H9 (cell line): Measurements from ENCODE around the gene PPP4R3B. TPM values are rescaled to one million over a fixed set of nuclear protein-coding genes. Genes with fewer than 3 reads are reported as not detected.

Source experiments
- DNase-seq: peaks from one replicate; pipeline ENCODE4 v3.0.0-alpha.2; 2017
- H2AFZ ChIP-seq: one replicate; pipeline ENCODE4 v1.6.1; 2013; ENCODE audit warnings: mild to moderate bottlenecking, low read length, control low read depth, moderate library complexity
- H2AK5ac ChIP-seq: 2 replicates; pipeline ENCODE4 v1.6.1; 2013; ENCODE audit warnings: low read length, control low read depth, mixed read lengths; ENCODE audit not compliant: insufficient read length
- H2BK120ac ChIP-seq: one replicate; pipeline ENCODE4 v1.6.1; 2013; ENCODE audit warnings: low read depth, mild to moderate bottlenecking, low read length, control low read depth, inconsistent platforms; ENCODE audit not compliant: poor library complexity, severe bottlenecking
- H2BK12ac ChIP-seq: 2 replicates; pipeline ENCODE4 v1.6.1; 2013; ENCODE audit warnings: low read length, control low read depth, mixed read lengths, low read depth; ENCODE audit not compliant: insufficient read length
- H2BK15ac ChIP-seq: 2 replicates; pipeline ENCODE4 v1.6.1; 2013; ENCODE audit warnings: low read depth, low read length, control low read depth
- H2BK20ac ChIP-seq: one replicate; pipeline ENCODE4 v1.6.1; 2013; ENCODE audit warnings: low read depth, mild to moderate bottlenecking, low read length, control low read depth, inconsistent platforms; ENCODE audit not compliant: poor library complexity, severe bottlenecking
- H2BK5ac ChIP-seq: 2 replicates; pipeline ENCODE4 v1.6.1; 2013; ENCODE audit warnings: low read length, control low read depth, mixed read lengths; ENCODE audit not compliant: insufficient read length
- H3K14ac ChIP-seq: 2 replicates; pipeline ENCODE4 v1.6.1; 2013; ENCODE audit warnings: low read length, control low read depth; ENCODE audit not compliant: insufficient read depth
- H3K18ac ChIP-seq: 2 replicates; pipeline ENCODE4 v1.6.1; 2013; ENCODE audit warnings: low read depth, mild to moderate bottlenecking, mixed read lengths, low read length, control low read depth; ENCODE audit not compliant: insufficient read length
- H3K23ac ChIP-seq: 2 replicates; pipeline ENCODE4 v1.6.1; 2013; ENCODE audit warnings: low read length, control low read depth, mixed read lengths, low read depth; ENCODE audit not compliant: insufficient read length
- H3K23me2 ChIP-seq: 2 replicates; pipeline ENCODE4 v1.6.1; 2013; ENCODE audit warnings: low read depth, mild to moderate bottlenecking, mixed read lengths, low read length, control low read depth; ENCODE audit not compliant: insufficient read length, poor library complexity, severe bottlenecking
- H3K27ac ChIP-seq: 2 replicates; pipeline ENCODE4 v1.5.1; 2013; ENCODE audit warnings: low read length, control low read depth, mixed read lengths, low read depth; ENCODE audit not compliant: insufficient read length
- H3K27me3 ChIP-seq: 2 replicates; pipeline ENCODE4 v1.6.1; 2013; ENCODE audit warnings: low read length, control low read depth, inconsistent platforms; ENCODE audit not compliant: insufficient read depth
- H3K4ac ChIP-seq: 2 replicates; pipeline ENCODE4 v1.6.1; 2013; ENCODE audit warnings: low read depth, mild to moderate bottlenecking, control low read depth, inconsistent platforms, low read length, moderate library complexity
- H3K4me1 ChIP-seq: 2 replicates; pipeline ENCODE4 v1.6.1; 2013; ENCODE audit warnings: low read length, control low read depth, inconsistent platforms; ENCODE audit not compliant: insufficient read depth
- H3K4me2 ChIP-seq: 2 replicates; pipeline ENCODE4 v1.6.1; 2013; ENCODE audit warnings: low read length, control low read depth, mixed read lengths; ENCODE audit not compliant: insufficient read length, insufficient read depth
- H3K56ac ChIP-seq: 2 replicates; pipeline ENCODE4 v1.6.1; 2013; ENCODE audit warnings: low read depth, mild to moderate bottlenecking, mixed read lengths, low read length, control low read depth; ENCODE audit not compliant: insufficient read length
- H3K79me1 ChIP-seq: 2 replicates; pipeline ENCODE4 v1.6.1; 2013; ENCODE audit warnings: low read depth, mild to moderate bottlenecking, moderate library complexity, low read length, control low read depth, inconsistent platforms; ENCODE audit not compliant: insufficient read depth, poor library complexity, severe bottlenecking
- H3K79me2 ChIP-seq: 2 replicates; pipeline ENCODE4 v1.6.1; 2013; ENCODE audit warnings: low read length, control low read depth, inconsistent platforms; ENCODE audit not compliant: insufficient read depth
- H3K9ac ChIP-seq: 2 replicates; pipeline ENCODE4 v1.6.1; 2013; ENCODE audit warnings: low read length, control low read depth, mixed read lengths; ENCODE audit not compliant: insufficient read length; ENCODE audit errors: extremely low read depth
- H3K9me3 ChIP-seq: one replicate; pipeline ENCODE4 v1.6.1; 2013; ENCODE audit warnings: low read depth, low read length, inconsistent platforms; ENCODE audit not compliant: control insufficient read depth
- H3T11ph ChIP-seq: one replicate; pipeline ENCODE4 v1.6.1; 2013; ENCODE audit warnings: mild to moderate bottlenecking, low read length, control low read depth, inconsistent platforms
- H4K20me1 ChIP-seq: one replicate; pipeline ENCODE4 v1.6.1; 2013; ENCODE audit not compliant: control insufficient read depth, insufficient read length, insufficient read depth
- H4K5ac ChIP-seq: 2 replicates; pipeline ENCODE4 v1.6.1; 2013; ENCODE audit warnings: low read depth, mild to moderate bottlenecking, mixed read lengths, low read length, control low read depth; ENCODE audit not compliant: insufficient read length
- H4K8ac ChIP-seq: replicated peaks from 2 replicates; pipeline ENCODE4 v1.6.1; 2013; ENCODE audit warnings: low read length, control low read depth, mixed read lengths, low read depth; ENCODE audit not compliant: insufficient read length
- H4K91ac ChIP-seq: 2 replicates; pipeline ENCODE4 v1.6.1; 2013; ENCODE audit warnings: low read depth, mild to moderate bottlenecking, moderate library complexity, mixed read lengths, low read length, control low read depth; ENCODE audit not compliant: insufficient read length
- H3K27ac Mint-ChIP-seq, 3 experiments: 2 replicates in 2 of 3; 3 replicates in 1 of 3; pipeline ENCODE4 v1.8.0; 2020 to 2021; ENCODE audit warnings: mixed read lengths in 3 of 3, mild to moderate bottlenecking in 1 of 3, moderate library complexity in 1 of 3
- H3K27me3 Mint-ChIP-seq: 2 replicates; pipeline ENCODE4 v1.8.0; 2021; ENCODE audit warnings: low read depth, mild to moderate bottlenecking, moderate library complexity, mixed read lengths
- H3K36me3 Mint-ChIP-seq, 3 experiments: 2 replicates in 2 of 3; 3 replicates in 1 of 3; pipeline ENCODE4 v1.8.0; 2020 to 2021; ENCODE audit warnings: low read depth in 3 of 3, mixed read lengths in 3 of 3; ENCODE audit not compliant: insufficient read depth in 1 of 3
- H3K4me1 Mint-ChIP-seq, 2 experiments: 2 replicates each; pipeline ENCODE4 v1.8.0; 2020; ENCODE audit warnings: mixed read lengths in 2 of 2
- H3K4me3 Mint-ChIP-seq, 2 experiments: 2 replicates in 1 of 2; 3 replicates in 1 of 2; pipeline ENCODE4 v1.8.0; 2020 to 2021; ENCODE audit warnings: mild to moderate bottlenecking in 2 of 2, mixed read lengths in 2 of 2, moderate library complexity in 1 of 2
- H3K9me3 Mint-ChIP-seq, 2 experiments: 2 replicates in 1 of 2; 3 replicates in 1 of 2; pipeline ENCODE4 v1.8.0; 2020; ENCODE audit warnings: mild to moderate bottlenecking in 2 of 2, mixed read lengths in 2 of 2, moderate library complexity in 1 of 2
- WGBS: extraction: QIAGEN DNeasy Blood & Tissue Kit; methylation state at CpG from one replicate; pipeline ENCODE4 v1.1.7; 2013; ENCODE audit warnings: missing lambda C conversion rate, low lambda C conversion rate, mixed read lengths; ENCODE audit not compliant: insufficient read length; ENCODE audit errors: extremely low coverage; 5-methylcytosine and 5-hydroxymethylcytosine counted together
- total RNA-seq: library from RNA; stranded (reverse); gene quantifications from 2 replicates; pipeline ENCODE4 v1.2.1, GENCODE V29; 2021
- TF ChIP-seq, protein P1 (sequence below): fragments of 200-600 bp; sonication (generic); conservative IDR thresholded peaks from 3 replicates; pipeline ENCODE4 v1.8.0; 2021; ENCODE audit warnings: antibody characterized with exemption, mild to moderate bottlenecking

The PPP4R3B gene
- total RNA-seq, 1 experiment from 2014 or later = 37.6 TPM

DNA sequence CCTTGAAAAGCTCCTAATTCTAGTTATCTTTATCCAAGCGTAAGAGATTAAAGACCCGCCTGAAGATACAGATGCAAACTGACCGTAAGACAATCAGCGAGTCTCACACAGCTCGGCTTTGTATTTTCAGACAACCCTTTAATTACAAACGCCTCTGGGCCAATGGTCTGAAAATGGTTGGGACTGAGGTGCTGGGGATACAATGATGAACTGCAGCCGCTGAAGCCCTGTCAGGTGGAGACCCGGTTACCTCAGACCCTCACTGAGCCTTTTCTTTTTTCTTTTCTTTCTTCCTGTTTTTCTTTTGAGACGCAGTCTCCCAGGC is 98.6 kb downstream of the PPP4R3B start:
- Histone ChIP-seq H2AK5ac (no peak overlapping the region), H3K9me3 (no peaks in the 10 kb centered on the region), H3K23ac (no peak overlapping the region), H3K4me1 (no peaks in the 10 kb centered on the region), H4K20me1 (no peaks in the 10 kb centered on the region), H2BK120ac (no peak overlapping the region), H2BK15ac (no peak overlapping the region), H3K9ac (no peak overlapping the region), H3K79me2 (no peaks in the 10 kb centered on the region), H3K27me3 (no peaks in the 10 kb centered on the region), H2AFZ (no peak overlapping the region), H3K79me1 (no peaks in the 10 kb centered on the region), H2BK5ac (no peak overlapping the region), H4K91ac (no peak overlapping the region), H3K4ac (no peak overlapping the region), H2BK20ac (no peak overlapping the region), H3T11ph (no peak overlapping the region), H3K14ac (no peak overlapping the region), H3K27ac (no peak overlapping the region), H3K23me2 (peaks cover 10% of the 10 kb centered on the region), H2BK12ac (no peak overlapping the region), H3K18ac (no peak overlapping the region), H3K4me2 (peak overlapping the region; percentile 45), H4K5ac (no peak overlapping the region), H4K8ac (no peak overlapping the region), H3K56ac (no peak overlapping the region)
- Mint-ChIP-seq H3K36me3 (peaks cover 0 to 2% (median 2%) of the 10 kb centered on the region in 3 experiments; a peak in 3 of 7 replicates), H3K27ac (peak overlapping the region; percentile 79 to 96 (median 82)), H3K4me3 (peak overlapping the region; percentile 94 to 97), H3K27me3 (no peaks in the 10 kb centered on the region; the same call in 1 of the 2 replicates), H3K4me1 (peaks cover 8 to 9% of the 10 kb centered on the region in 2 experiments), H3K9me3 (no peaks in the 10 kb centered on the region)
- no peak for DNase-seq
- TF ChIP-seq, protein P1, sequence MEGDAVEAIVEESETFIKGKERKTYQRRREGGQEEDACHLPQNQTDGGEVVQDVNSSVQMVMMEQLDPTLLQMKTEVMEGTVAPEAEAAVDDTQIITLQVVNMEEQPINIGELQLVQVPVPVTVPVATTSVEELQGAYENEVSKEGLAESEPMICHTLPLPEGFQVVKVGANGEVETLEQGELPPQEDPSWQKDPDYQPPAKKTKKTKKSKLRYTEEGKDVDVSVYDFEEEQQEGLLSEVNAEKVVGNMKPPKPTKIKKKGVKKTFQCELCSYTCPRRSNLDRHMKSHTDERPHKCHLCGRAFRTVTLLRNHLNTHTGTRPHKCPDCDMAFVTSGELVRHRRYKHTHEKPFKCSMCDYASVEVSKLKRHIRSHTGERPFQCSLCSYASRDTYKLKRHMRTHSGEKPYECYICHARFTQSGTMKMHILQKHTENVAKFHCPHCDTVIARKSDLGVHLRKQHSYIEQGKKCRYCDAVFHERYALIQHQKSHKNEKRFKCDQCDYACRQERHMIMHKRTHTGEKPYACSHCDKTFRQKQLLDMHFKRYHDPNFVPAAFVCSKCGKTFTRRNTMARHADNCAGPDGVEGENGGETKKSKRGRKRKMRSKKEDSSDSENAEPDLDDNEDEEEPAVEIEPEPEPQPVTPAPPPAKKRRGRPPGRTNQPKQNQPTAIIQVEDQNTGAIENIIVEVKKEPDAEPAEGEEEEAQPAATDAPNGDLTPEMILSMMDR = no peak
- WGBS = no CpG with 5 or more reads among the region's 9 CpGs
